Measurements from ENCODE around the gene ARHGAP35.

ARHGAP35 gene

DNA sequence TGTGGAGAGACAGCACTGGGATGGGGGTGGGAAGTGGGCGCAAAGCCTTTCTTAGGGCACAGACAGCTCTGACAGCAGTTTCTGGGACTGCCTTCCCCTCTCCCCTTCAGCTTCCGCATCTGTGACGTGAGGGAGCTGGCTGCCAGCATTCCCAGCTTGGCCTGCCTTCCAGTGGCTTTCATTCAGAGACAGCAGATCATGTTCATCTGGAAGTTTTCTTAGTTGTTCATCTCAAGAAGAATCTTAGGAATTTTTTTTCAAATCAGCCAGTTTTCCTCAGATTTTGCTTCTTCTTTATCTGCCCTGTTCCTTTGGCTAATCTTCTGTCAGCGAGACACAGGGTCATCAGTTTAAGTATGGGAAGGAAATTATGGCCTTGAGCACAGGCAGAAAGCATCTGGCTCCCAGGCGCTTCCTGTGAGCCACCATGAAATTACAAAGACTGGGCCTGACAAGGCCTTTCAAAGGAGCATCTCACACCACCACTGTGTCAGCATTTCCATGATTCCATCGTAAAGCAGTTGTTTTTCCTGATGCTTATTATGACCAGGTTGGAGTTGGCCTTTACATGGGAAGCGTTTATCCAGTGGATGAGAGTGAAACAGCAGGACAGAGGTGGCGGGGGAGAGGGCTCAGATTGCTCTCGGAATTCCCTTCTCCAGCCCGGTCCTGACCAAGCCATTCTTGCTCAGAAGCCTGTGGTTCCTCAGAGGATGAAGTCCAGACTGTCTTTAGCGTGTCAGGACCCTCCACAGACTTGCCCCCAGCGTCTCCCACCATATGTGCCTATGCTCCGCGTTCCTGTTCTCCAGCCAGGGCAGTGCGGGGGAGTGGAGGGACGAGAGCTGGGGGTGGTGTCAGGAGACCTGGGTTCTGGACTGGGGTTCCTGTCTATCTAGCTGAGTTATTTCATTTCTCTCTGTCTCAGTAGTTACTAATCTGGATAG is 43.6 kb downstream of the ARHGAP35 start:
- no peak for DNase-seq (ENCODE audit: low read depth)

DNA sequence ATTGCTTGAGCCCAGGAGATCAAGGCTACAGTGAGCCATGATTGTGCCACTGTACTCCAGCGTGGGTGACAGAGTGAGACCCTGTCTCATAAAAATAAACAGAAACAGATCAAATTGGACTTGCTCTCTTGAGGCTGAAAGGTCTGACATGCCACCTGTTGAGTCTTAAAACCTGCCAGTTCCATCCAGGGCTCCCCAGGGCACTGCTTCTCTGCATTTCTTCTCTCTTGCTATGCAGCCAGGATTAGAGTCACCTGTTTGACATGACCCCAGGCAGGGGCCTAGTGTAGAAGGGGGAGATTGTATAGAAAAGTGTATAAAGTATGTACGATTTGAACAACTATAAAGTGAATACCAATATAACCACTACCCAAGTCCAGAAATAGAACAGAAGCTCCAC is 45.4 kb downstream of the ARHGAP35 start:
- no peak for DNase-seq (ENCODE audit: low read depth)

DNA sequence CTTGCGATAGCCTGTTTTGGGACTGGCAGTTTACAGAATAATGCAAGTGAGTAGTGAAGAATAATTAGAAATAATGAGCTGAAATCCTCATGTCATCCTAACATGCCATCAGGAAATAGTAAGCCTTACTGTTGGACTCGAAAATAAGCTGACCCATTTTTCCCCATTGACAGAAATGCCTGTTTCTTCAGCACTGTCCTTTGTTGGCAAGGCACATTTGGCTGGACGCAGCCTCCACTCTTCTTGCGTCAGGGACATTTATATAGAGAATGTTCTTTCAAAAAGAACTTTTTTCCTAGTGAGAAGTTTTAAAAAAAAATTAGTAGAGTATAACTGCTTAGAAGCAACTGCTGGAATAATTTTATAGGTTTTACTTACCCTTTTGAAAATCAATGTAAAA is 47.1 kb downstream of the ARHGAP35 start:
- DNase-seq (ENCODE audit: low read depth), result no peak

DNA sequence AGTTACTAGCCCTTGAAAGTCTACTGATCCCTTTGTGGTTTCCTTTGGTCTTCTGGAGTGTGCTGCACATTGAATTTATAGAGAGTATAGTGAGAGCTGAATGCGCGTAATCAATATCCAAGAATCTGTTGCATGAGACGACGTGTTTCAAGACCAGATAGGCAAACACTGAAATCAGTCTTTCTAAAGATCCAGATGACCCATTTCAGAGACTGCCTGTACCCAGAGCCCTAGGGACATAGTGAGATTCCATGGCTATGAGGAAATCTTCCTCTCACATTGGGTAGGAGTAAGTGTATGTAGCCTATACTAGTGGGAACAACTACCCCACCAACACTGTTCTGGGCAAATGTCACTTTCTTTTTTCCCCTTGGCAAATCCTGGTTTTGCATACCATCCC is 48.6 kb downstream of the ARHGAP35 start:
- no peak for DNase-seq (ENCODE audit: low read depth)

Measured in non-pigmented ciliary epithelial cell (primary cell).